K562 (cell line): ENCODE measurements around the gene MTMR3.

Experiments used
- BRD4 ChIP-seq: fragments of 200-600 bp; sonication (generic); IDR thresholded peaks from 2 replicates; pipeline ENCODE4 v1.6.1; 2017; ENCODE audit warnings: inconsistent platforms
- ETS2 ChIP-seq: IDR thresholded peaks from 2 replicates; pipeline ENCODE4 v1.6.1; 2016; ENCODE audit warnings: borderline replicate concordance, missing genetic modification characterization, mild to moderate bottlenecking, moderate library complexity, missing compliant biosample characterization; ENCODE audit not compliant: poor library complexity, severe bottlenecking
- PML ChIP-seq: IDR thresholded peaks from 2 replicates; pipeline ENCODE4 v1.6.1; 2012; ENCODE audit warnings: low read length, inconsistent platforms
- TAF1 ChIP-seq: IDR thresholded peaks from 2 replicates; pipeline ENCODE4 v1.6.1; 2011; ENCODE audit warnings: mild to moderate bottlenecking, low read length, moderate library complexity; ENCODE audit not compliant: insufficient read depth, control insufficient read depth, severe bottlenecking; ENCODE audit errors: extremely low read depth
- ZEB2 ChIP-seq: fragments of 450-650 bp; IDR thresholded peaks from 2 replicates; pipeline ENCODE4 v1.6.1; 2016
- TF ChIP-seq, protein P1 (sequence below), 3 experiments: IDR thresholded peaks in 2 of 3; conservative IDR thresholded peaks in 1 of 3; 2 replicates each; pipeline ENCODE4 v1.5.1; 2011 to 2012; ENCODE audit warnings: low read length in 3 of 3, mild to moderate bottlenecking in 3 of 3, control low read depth in 2 of 3, improper control_type of control experiment in 1 of 3, inconsistent platforms in 1 of 3, low read depth in 1 of 3, mixed read lengths in 1 of 3, moderate library complexity in 1 of 3; ENCODE audit not compliant: insufficient read depth in 2 of 3

- TF ChIP-seq ETS2 (tag): no peak
- no peak for TF ChIP-seq BRD4
- TF ChIP-seq ZEB2: no peak
- TF ChIP-seq PML: no peak
- no peak for TF ChIP-seq TAF1
- TF ChIP-seq, protein P1, sequence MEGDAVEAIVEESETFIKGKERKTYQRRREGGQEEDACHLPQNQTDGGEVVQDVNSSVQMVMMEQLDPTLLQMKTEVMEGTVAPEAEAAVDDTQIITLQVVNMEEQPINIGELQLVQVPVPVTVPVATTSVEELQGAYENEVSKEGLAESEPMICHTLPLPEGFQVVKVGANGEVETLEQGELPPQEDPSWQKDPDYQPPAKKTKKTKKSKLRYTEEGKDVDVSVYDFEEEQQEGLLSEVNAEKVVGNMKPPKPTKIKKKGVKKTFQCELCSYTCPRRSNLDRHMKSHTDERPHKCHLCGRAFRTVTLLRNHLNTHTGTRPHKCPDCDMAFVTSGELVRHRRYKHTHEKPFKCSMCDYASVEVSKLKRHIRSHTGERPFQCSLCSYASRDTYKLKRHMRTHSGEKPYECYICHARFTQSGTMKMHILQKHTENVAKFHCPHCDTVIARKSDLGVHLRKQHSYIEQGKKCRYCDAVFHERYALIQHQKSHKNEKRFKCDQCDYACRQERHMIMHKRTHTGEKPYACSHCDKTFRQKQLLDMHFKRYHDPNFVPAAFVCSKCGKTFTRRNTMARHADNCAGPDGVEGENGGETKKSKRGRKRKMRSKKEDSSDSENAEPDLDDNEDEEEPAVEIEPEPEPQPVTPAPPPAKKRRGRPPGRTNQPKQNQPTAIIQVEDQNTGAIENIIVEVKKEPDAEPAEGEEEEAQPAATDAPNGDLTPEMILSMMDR (IDR thresholded peaks at IDR 0.05 in 2 of 3, conservative IDR thresholded peaks at IDR 0.05 in 1 of 3; ENCODE audit: insufficient read depth in 2 of 3, low read depth in 1 of 3, low read length in 3 of 3): no peak
Measured at GRCh38 chr22:29933619-29934018, 50.6 kb downstream of the MTMR3 start.
